DOHH2 (cell line): ENCODE data around the gene ZNF19.

Experiments used
- H3F3A ChIP-seq: fragments of 200-600 bp; sonication (generic), shearing (Covaris generic); 2 replicates; pipeline ENCODE4 v1.6.0; 2016; ENCODE audit warnings: antibody characterized with exemption, mild to moderate bottlenecking; ENCODE audit not compliant: control insufficient read depth, insufficient read depth
- H3K27ac ChIP-seq: fragments of 200-600 bp; sonication (generic); 2 replicates; pipeline ENCODE4 v1.5.1; 2014; ENCODE audit warnings: low read depth, mild to moderate bottlenecking, low read length, moderate library complexity
- H3K27me3 ChIP-seq: fragments of 200-600 bp; sonication (generic); 2 replicates; pipeline ENCODE4 v1.6.1; 2014; ENCODE audit warnings: mild to moderate bottlenecking, low read length, mixed read lengths; ENCODE audit not compliant: control insufficient read depth
- H3K36me3 ChIP-seq: fragments of 200-600 bp; sonication (generic); 2 replicates; pipeline ENCODE4 v1.6.1; 2014; ENCODE audit warnings: mild to moderate bottlenecking, low read length, moderate library complexity, mixed read lengths; ENCODE audit not compliant: control insufficient read depth
- H3K4me1 ChIP-seq: fragments of 200-600 bp; sonication (generic); 2 replicates; pipeline ENCODE4 v1.6.1; 2014; ENCODE audit warnings: mild to moderate bottlenecking, low read length, mixed read lengths; ENCODE audit not compliant: control insufficient read depth
- H3K4me2 ChIP-seq: fragments of 200-600 bp; sonication (generic); 2 replicates; pipeline ENCODE4 v1.6.0; 2014; ENCODE audit warnings: mild to moderate bottlenecking, low read length, moderate library complexity
- H3K4me3 ChIP-seq: fragments of 200-600 bp; sonication (generic); 2 replicates; pipeline ENCODE4 v1.5.1; 2014; ENCODE audit warnings: mild to moderate bottlenecking, low read length, mixed read lengths
- H3K79me2 ChIP-seq: fragments of 200-600 bp; sonication (generic); 2 replicates; pipeline ENCODE4 v1.6.1; 2014; ENCODE audit warnings: mild to moderate bottlenecking, low read length, mixed read lengths; ENCODE audit not compliant: control insufficient read depth
- H3K9me2 ChIP-seq: fragments of 200-600 bp; sonication (generic); replicated peaks from 2 replicates; pipeline ENCODE4 v1.6.1; 2014; ENCODE audit warnings: mild to moderate bottlenecking, low read length, mixed read lengths; ENCODE audit not compliant: control insufficient read depth
- H3K9me3 ChIP-seq: fragments of 200-600 bp; sonication (generic); 2 replicates; pipeline ENCODE4 v1.6.1; 2014; ENCODE audit warnings: antibody characterized with exemption, low read length, mixed read lengths; ENCODE audit not compliant: control insufficient read depth, insufficient read depth
- H4K20me1 ChIP-seq: fragments of 200-600 bp; sonication (generic); 2 replicates; pipeline ENCODE4 v1.6.0; 2014; ENCODE audit warnings: low read depth, mild to moderate bottlenecking, antibody characterized with exemption, low read length, moderate library complexity; ENCODE audit not compliant: control insufficient read depth, insufficient read depth
- CTCF ChIP-seq: fragments of 200-600 bp; sonication (generic); IDR thresholded peaks from one replicate; pipeline ENCODE4 v1.5.1; 2014; ENCODE audit warnings: antibody characterized with exemption, mild to moderate bottlenecking, low read depth, low read length; ENCODE audit not compliant: poor library complexity, severe bottlenecking
- EZH2phosphoT487 ChIP-seq: fragments of 200-600 bp; sonication (generic); IDR thresholded peaks from 2 replicates; pipeline ENCODE4 v1.6.1; 2017; ENCODE audit warnings: borderline replicate concordance, mild to moderate bottlenecking, antibody characterized with exemption, low read length, moderate library complexity, mixed read lengths

Gene ZNF19

GRCh38 chr16:71524566-71525553, 35.7 kb upstream of the ZNF19 start:
- Histone ChIP-seq H3F3A (no peaks in the 10 kb centered on the region), H3K36me3 (no peaks in the 10 kb centered on the region), H3K27me3 (peaks cover 28% of the 10 kb centered on the region), H3K4me2 (no peak overlapping the region), H3K4me1 (no peaks in the 10 kb centered on the region), H3K79me2 (no peaks in the 10 kb centered on the region), H3K9me2 (no peaks in the 10 kb centered on the region), H4K20me1 (no peaks in the 10 kb centered on the region), H3K27ac (no peak overlapping the region), H3K9me3 (no peaks in the 10 kb centered on the region), H3K4me3 (no peak overlapping the region)
- TF ChIP-seq EZH2phosphoT487, result no peak
- TF ChIP-seq CTCF, result no peak

- TF ChIP-seq CTCF (no peak), EZH2phosphoT487 (no peak)
- Histone ChIP-seq H3K27ac (no peak overlapping the region), H3K9me2 (no peaks in the 10 kb centered on the region), H3K4me1 (no peaks in the 10 kb centered on the region), H4K20me1 (no peaks in the 10 kb centered on the region), H3K4me2 (no peak overlapping the region), H3K27me3 (peaks cover 13% of the 10 kb centered on the region), H3F3A (no peaks in the 10 kb centered on the region), H3K9me3 (no peaks in the 10 kb centered on the region), H3K4me3 (no peak overlapping the region), H3K36me3 (no peaks in the 10 kb centered on the region), H3K79me2 (no peaks in the 10 kb centered on the region)
These were observed 31.4 kb upstream of the ZNF19 start for GRCh38 chr16:71520550-71520949.

- TF ChIP-seq EZH2phosphoT487 (no peak), CTCF (no peak)
- Histone ChIP-seq H3K9me2 (no peaks in the 10 kb centered on the region), H3K79me2 (no peaks in the 10 kb centered on the region), H3K27me3 (no peaks in the 10 kb centered on the region), H3F3A (no peaks in the 10 kb centered on the region), H3K4me3 (no peak overlapping the region), H3K4me2 (no peak overlapping the region), H4K20me1 (no peaks in the 10 kb centered on the region), H3K9me3 (no peaks in the 10 kb centered on the region), H3K4me1 (no peaks in the 10 kb centered on the region), H3K27ac (no peak overlapping the region), H3K36me3 (no peaks in the 10 kb centered on the region)
These were observed 25.9 kb upstream of the ZNF19 start for GRCh38 chr16:71515026-71515425.
